ENCODE measurements around the gene MAP7D2.
A peak's percentile ranks its signal among the peaks of the same experiment; 100 is the strongest.
"Not testable (repeated sequence)": the region's sequence is repeated elsewhere in the genome, so short reads cannot be mapped to it uniquely, and the experiment has no call there.

The MAP7D2 gene

GRCh38 chrX:20116577-20117240, at the start of gene MAP7D2:
TSS of gene MAP7D2 (minus strand) at chrX:20116907. CDS start at chrX:20116879, 28 bp downstream.
- no peak for DNase-seq

- not testable (repeated sequence) for DNase-seq
These were observed 45.8 kb upstream of the MAP7D2 start for GRCh38 chrX:20162516-20162915.

- no peak for DNase-seq
These were observed 43.2 kb upstream of the MAP7D2 start for GRCh38 chrX:20159797-20160385.

GRCh38 chrX:20151689-20152088, 35.0 kb upstream of the MAP7D2 start:
- no peak for DNase-seq

GRCh38 chrX:20149326-20149725, 32.6 kb upstream of the MAP7D2 start:
- DNase-seq = no peak

GRCh38 chrX:20147561-20147960, 30.9 kb upstream of the MAP7D2 start:
- DNase-seq = no peak

- no peak for DNase-seq
These were observed 27.8 kb upstream of the MAP7D2 start for GRCh38 chrX:20144491-20144890.

- DNase-seq = no peak
These were observed 26.9 kb upstream of the MAP7D2 start for GRCh38 chrX:20143561-20143960.

- DNase-seq = no peak
These were observed 26.4 kb upstream of the MAP7D2 start for GRCh38 chrX:20143111-20143510.

GRCh38 chrX:20141281-20142220, 24.8 kb upstream of the MAP7D2 start, which contains the start of gene EIF1AX:
TSS of gene EIF1AX (minus strand) at chrX:20141838. CDS start at chrX:20141640, 198 bp downstream.
- DNase-seq = peak; percentile 100

- DNase-seq = no peak
These were observed 23.7 kb upstream of the MAP7D2 start for GRCh38 chrX:20140420-20140819.

GRCh38 chrX:20139966-20140365, 23.3 kb upstream of the MAP7D2 start:
- DNase-seq = no peak

- no peak for DNase-seq
These were observed 19.2 kb upstream of the MAP7D2 start for GRCh38 chrX:20135944-20136343.

GRCh38 chrX:20132666-20133065, 16.0 kb upstream of the MAP7D2 start:
- DNase-seq = no peak

GRCh38 chrX:20130357-20130756, 13.7 kb upstream of the MAP7D2 start:
- no peak for DNase-seq

- DNase-seq = no peak
These were observed 12.8 kb upstream of the MAP7D2 start for GRCh38 chrX:20129547-20129946.

GRCh38 chrX:20128670-20129069, 12.0 kb upstream of the MAP7D2 start:
- no peak for DNase-seq

- DNase-seq = not testable (repeated sequence)
These were observed 10.7 kb upstream of the MAP7D2 start for GRCh38 chrX:20127440-20127839.

GRCh38 chrX:20126833-20127232, 10.1 kb upstream of the MAP7D2 start:
- DNase-seq = not testable (repeated sequence)

GRCh38 chrX:20124964-20125363, 8.3 kb upstream of the MAP7D2 start:
- no peak for DNase-seq

GRCh38 chrX:20118065-20118824, 1.5 kb upstream of the MAP7D2 start:
- no peak for DNase-seq

GRCh38 chrX:20116087-20116576, 575 bp downstream of the MAP7D2 start:
- DNase-seq = no peak
